Prostate gland (tissue), 2 donors: Measurements from ENCODE around the gene S100A2. TPM values are rescaled to one million over a fixed set of nuclear protein-coding genes. Genes with fewer than 3 reads are reported as not detected.

ENCODE experiments used
- DNase-seq: peaks from one replicate; pipeline ENCODE4 v3.0.0-alpha.2; 2019; ENCODE audit warnings: low spot score
- H3K27ac ChIP-seq, 2 donors: fragments of 200-600 bp; sonication (generic); 2 replicates each; pipeline ENCODE4 v1.5.1; 2017 to 2019
- H3K27me3 ChIP-seq: fragments of 200-600 bp; sonication (generic); replicated peaks from 2 replicates; pipeline ENCODE4 v1.5.1; 2019; ENCODE audit not compliant: insufficient read depth
- H3K36me3 ChIP-seq, 2 donors: fragments of 200-600 bp; sonication (generic); 1 replicate in 1 of 2; 2 replicates in 1 of 2; pipeline versions ENCODE4 v1.5.1 to v1.8.1; 2017 to 2019
- H3K4me1 ChIP-seq: fragments of 200-600 bp; sonication (generic); replicated peaks from 2 replicates; pipeline ENCODE4 v1.5.1; 2019
- H3K4me3 ChIP-seq, 2 donors: fragments of 200-600 bp; sonication (generic); 2 replicates each; pipeline ENCODE4 v1.5.1; 2017 to 2019
- H3K9me3 ChIP-seq: fragments of 200-600 bp; sonication (generic); 2 replicates; pipeline ENCODE4 v1.5.1; 2017
- CTCF ChIP-seq, 4 experiments: fragments of 200-600 bp in 2 of 4; fragments of 450-650 bp in 2 of 4; sonication (generic) in 2 of 4; IDR thresholded peaks; 1 replicate in 3 of 4; 2 replicates in 1 of 4; pipeline ENCODE4 v1.5.1; 2016 to 2019; ENCODE audit warnings: antibody characterized with exemption in 4 of 4, mild to moderate bottlenecking in 2 of 4, moderate library complexity in 2 of 4
- POLR2A ChIP-seq: fragments of 450-650 bp; IDR thresholded peaks from one replicate; pipeline ENCODE4 v1.6.1; 2016; ENCODE audit warnings: antibody characterized with exemption, mild to moderate bottlenecking
- POLR2AphosphoS5 ChIP-seq: sonication (generic); formaldehyde crosslinking; IDR thresholded peaks from one replicate; pipeline ENCODE4 v1.6.1; 2017; ENCODE audit warnings: antibody characterized with exemption
- WGBS: methylation state at CpG from one replicate; pipeline ENCODE4 v1.1.5; 2018; 5-methylcytosine and 5-hydroxymethylcytosine counted together
- intact Hi-C: fragments of 100-400 bp; cut with DNase I; formaldehyde crosslinking; loops from one replicate; pipeline ENCODE4 v1.14.2; 2022
- total RNA-seq, 2 donors: library from RNA; depleted of rRNA; stranded (reverse); fragments of >200 nt; gene quantifications; one replicate each; pipeline ENCODE4 v1.1.0, GENCODE V29; 2016

Gene S100A2
- total RNA-seq, 2 donors from 2014 or later: 14.1 to 22.6 TPM

GRCh38 chr1:153608089-153608682 is 42.5 kb upstream of the S100A2 start:
- H3K27ac ChIP-seq: peak overlapping the region; percentile 75 to 77
- intact Hi-C loops: no loop called here
- no peaks in the 10 kb centered on the region for H3K27me3 ChIP-seq
- H3K4me3 ChIP-seq: peak overlapping the region in 1 of 2 donors; percentile 13
- H3K9me3 ChIP-seq: no peaks in the 10 kb centered on the region
- WGBS: 54% methylated on average over 7 of the region's 7 CpGs
- TF ChIP-seq POLR2A (no peak), POLR2AphosphoS5 (no peak), CTCF (IDR thresholded peaks at IDR 0.05) (no peak)
- H3K36me3 ChIP-seq: peaks cover 0 to 7% of the 10 kb centered on the region in 2 donors
- peaks cover 4% of the 10 kb centered on the region for H3K4me1 ChIP-seq
- DNase-seq: no peak

- no peak for DNase-seq
- peaks cover 4% of the 10 kb centered on the region for H3K4me1 ChIP-seq
- TF ChIP-seq CTCF (IDR thresholded peaks at IDR 0.05) (no peak), POLR2AphosphoS5 (no peak), POLR2A (no peak)
- no peak overlapping the region for H3K4me3 ChIP-seq
- no peaks in the 10 kb centered on the region for H3K27me3 ChIP-seq
- intact Hi-C loops: no loop called here
- H3K36me3 ChIP-seq: peaks cover 0 to 7% of the 10 kb centered on the region in 2 donors
- WGBS: 93% methylated on average over 8 of the region's 8 CpGs
- no peaks in the 10 kb centered on the region for H3K9me3 ChIP-seq
- H3K27ac ChIP-seq: no peak overlapping the region
Measured at GRCh38 chr1:153607381-153607780, 41.7 kb upstream of the S100A2 start.

- Histone ChIP-seq H3K27me3 (no peaks in the 10 kb centered on the region), H3K27ac (no peak overlapping the region), H3K36me3 (peaks cover 0 to 7% of the 10 kb centered on the region in 2 donors), H3K4me3 (no peak overlapping the region), H3K4me1 (peaks cover 4% of the 10 kb centered on the region), H3K9me3 (no peaks in the 10 kb centered on the region)
- no peak for TF ChIP-seq CTCF (IDR thresholded peaks at IDR 0.05)
- no peak for TF ChIP-seq POLR2AphosphoS5
- no peak for TF ChIP-seq POLR2A
- WGBS: 92% methylated on average over 11 of the region's 11 CpGs
- intact Hi-C loops: no loop called here
- no peak for DNase-seq
Measured at GRCh38 chr1:153606194-153606593, 40.5 kb upstream of the S100A2 start.

- Histone ChIP-seq H3K9me3 (no peaks in the 10 kb centered on the region), H3K36me3 (peaks cover 0 to 6% of the 10 kb centered on the region in 2 donors), H3K27me3 (no peaks in the 10 kb centered on the region), H3K4me1 (no peaks in the 10 kb centered on the region), H3K27ac (no peak overlapping the region), H3K4me3 (no peak overlapping the region)
- WGBS: 94% methylated on average over 6 of the region's 6 CpGs
- TF ChIP-seq CTCF (IDR thresholded peaks at IDR 0.05): no peak
- no peak for TF ChIP-seq POLR2AphosphoS5
- no peak for TF ChIP-seq POLR2A
- intact Hi-C loops: no loop called here
- no peak for DNase-seq
Measured at GRCh38 chr1:153602749-153603148, 37.1 kb upstream of the S100A2 start.

- no peaks in the 10 kb centered on the region for H3K4me1 ChIP-seq
- TF ChIP-seq POLR2AphosphoS5: no peak
- TF ChIP-seq CTCF (IDR thresholded peaks at IDR 0.05): no peak
- no peak for TF ChIP-seq POLR2A
- 88% methylated on average over 7 of the region's 7 CpGs for WGBS
- H3K36me3 ChIP-seq: no peaks in the 10 kb centered on the region
- no peaks in the 10 kb centered on the region for H3K9me3 ChIP-seq
- intact Hi-C loops: no loop called here
- H3K27ac ChIP-seq: no peak overlapping the region
- H3K27me3 ChIP-seq: no peaks in the 10 kb centered on the region
- no peak overlapping the region for H3K4me3 ChIP-seq
- no peak for DNase-seq
Measured at GRCh38 chr1:153599847-153600246, 34.2 kb upstream of the S100A2 start.
